HG03039 (cell line): ENCODE results near the gene PRKCE.

ENCODE experiments used
- ATAC-seq: cut with Tn5 transposase; IDR thresholded peaks from one replicate; pipeline ENCODE4 v1.9.1; 2021; ENCODE audit warnings: mild to moderate bottlenecking, moderate library complexity; ENCODE audit not compliant: unreplicated experiment

PRKCE gene

DNA sequence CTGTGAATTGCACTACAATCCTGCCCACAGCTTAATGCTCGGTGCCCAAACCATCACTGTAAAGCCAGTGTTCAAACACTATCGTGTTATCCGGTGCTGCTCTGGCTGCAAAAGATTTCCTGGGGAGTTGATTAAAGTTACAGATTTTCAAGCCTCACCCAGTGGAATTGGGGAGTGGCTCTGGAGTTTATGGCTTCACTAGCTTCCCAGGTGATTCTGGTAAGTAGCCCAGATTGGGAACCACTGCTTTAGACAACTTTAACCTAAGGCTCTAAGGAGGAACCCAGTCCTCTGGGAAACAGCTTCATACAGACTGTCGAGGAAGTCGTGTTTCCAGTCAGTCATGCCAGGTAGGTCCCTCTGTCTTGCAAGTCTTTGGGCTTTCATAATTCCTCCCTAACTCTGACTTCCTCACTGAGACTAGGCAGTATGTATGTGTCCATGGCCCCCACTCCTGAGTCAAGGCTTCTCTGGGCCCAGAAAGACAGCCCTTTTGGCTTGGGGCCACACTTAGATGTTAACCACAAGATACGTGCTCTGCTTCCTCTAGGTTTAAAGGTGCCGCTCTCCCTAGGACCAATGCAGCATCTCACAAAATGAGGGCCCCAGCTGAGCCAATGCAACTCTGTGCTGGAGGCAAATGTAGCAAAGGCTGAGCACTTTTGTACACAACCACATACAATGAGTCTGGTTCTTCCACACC, 299.7 kb downstream of the PRKCE start:
- ATAC-seq, result no peak

DNA sequence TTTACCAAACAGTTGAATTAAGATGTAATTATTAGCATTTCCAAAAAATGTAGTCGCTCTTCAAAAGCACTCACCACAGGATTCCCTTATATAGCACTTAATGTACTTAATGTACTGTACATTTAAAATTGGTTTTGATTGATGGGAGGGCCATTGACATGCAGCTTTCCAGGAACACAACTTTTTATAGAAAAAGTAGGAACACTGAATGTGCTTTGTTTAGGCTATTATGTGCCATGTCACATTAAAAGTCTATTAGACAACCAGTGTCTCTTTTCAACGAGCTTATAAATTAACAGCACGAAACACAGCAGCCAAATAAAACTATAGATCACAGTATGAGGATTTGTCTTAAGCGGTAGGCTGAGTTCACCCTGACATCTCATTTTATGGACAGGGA, 301.1 kb downstream of the PRKCE start:
- ATAC-seq, result no peak

DNA sequence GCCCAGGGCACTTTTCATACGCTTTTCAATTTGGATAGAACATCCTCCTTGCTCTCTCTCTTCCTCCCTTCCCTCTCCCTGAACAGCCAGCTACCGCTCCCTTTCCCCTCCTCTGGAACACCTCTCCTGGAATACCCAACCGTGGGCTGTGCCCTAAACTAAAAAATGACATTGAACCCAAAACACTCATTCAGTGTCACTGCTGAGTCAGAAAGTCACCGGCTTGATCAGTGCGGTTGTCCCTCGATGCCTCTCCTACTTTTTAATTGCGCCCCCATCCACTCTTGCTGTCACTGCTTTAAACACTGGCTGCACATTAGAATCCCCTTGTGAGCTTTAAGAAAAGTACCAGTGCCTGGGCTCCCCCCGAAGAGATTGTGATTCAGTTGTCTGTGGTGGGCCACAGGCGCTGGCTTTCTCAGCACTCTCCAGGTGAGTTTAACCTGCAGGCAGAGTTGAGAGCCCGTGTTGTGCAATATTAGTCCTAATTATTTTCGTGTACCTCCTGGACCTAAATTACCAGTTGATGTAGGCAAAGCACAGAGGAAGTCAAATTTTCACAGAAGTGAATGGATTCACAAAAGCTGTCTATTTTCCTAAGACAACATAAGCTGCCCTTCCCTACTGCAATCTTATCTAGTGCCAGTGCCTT, 302.0 kb downstream of the PRKCE start:
- no peak for ATAC-seq

DNA sequence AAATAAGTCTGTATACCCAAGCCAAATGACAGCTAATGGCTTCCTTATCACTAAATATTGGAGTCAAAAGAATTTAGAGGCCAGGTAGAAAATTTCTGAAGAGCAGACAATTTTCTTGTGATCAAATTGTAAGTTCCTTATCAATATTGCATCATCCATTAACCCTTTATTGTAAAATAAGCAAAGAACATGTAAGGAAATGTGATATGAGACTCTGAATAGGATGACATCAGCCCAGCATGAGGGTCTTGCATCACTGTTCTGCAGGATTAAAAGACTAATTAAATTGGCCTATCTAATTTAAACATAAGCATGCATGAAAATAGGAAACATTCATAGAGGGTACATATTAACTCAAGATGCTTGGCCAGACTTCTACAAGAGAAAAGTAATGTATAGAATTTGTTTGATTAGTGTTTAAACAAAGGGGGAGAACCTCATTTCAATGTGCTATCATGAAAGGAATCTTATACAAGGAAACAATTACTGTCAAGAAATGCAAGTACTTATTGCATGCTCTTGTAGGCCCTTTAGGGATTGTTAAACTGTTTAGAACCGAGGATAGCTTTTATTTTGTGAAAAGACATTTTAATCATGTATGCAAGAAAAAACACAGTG, 302.9 kb downstream of the PRKCE start:
- no peak for ATAC-seq

DNA sequence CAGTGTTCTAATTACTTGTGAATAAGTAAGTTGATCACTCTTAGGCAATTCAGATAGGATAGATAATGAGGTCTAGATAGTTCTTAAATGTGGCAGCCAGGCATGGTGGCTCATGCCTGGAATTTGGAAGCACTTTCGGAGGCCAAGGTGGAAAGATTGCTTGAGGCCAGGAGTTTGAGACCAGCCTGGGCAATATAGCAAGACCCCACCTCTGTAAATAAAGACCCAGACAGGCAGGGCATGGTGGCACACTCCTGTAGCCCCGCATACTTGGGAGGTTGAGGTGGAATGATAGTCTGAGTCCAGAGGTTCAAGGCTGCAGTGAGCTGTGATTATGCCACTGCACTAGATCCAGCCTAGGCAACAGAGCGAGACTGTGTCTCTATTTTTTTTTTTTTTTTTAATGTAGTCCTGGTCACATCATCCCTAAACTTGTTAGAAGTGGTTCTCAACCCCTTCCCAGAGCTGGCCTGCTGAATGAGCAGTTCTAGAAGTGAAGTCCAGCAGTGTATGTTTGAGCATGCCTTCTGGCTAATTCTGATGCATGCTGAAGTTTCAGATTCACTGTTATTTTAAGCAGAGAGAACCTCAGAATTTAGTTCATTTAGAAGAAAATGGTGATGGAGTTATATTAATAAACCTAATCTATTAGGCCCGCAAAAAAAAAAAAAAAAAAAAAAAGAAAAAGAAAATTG, 306.2 kb downstream of the PRKCE start:
- no peak for ATAC-seq

DNA sequence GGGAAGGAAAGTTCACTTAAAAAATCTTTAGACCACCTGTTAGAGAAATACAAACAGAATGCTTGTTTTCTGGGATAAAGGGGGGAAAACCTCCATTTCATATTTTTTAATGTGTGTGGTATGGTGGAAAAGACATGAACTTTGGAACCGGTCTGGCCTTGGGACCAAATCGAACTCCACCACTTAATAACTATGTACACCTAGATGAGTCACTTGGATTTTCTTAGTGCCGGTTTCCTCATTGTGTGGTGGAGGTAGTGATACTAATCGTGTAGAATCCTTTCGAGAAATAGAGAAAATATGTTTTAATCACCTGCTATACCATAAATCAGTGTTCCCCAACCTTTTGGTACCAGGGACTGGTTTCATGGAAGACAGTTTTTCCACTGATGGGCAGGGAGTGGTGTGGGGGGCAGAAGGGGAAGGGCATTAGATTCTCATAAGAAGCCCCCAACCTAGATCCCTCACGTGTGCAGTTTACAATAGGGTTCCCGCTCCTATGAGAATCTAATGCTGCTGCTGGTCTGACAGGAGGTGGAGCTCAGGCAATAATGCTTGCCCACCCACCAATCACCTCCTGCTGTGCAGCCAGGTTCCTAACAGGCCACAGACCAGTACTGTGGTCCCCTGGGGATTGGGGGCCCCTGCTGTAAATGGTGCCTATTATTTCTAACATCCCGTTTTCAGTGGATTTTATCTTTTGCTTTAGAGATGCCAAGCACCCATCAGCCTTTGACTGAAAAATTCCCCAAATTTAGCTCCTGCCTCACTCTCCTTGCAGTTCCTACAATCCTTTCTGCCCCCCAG, 308.8 kb downstream of the PRKCE start:
- no peak for ATAC-seq

DNA sequence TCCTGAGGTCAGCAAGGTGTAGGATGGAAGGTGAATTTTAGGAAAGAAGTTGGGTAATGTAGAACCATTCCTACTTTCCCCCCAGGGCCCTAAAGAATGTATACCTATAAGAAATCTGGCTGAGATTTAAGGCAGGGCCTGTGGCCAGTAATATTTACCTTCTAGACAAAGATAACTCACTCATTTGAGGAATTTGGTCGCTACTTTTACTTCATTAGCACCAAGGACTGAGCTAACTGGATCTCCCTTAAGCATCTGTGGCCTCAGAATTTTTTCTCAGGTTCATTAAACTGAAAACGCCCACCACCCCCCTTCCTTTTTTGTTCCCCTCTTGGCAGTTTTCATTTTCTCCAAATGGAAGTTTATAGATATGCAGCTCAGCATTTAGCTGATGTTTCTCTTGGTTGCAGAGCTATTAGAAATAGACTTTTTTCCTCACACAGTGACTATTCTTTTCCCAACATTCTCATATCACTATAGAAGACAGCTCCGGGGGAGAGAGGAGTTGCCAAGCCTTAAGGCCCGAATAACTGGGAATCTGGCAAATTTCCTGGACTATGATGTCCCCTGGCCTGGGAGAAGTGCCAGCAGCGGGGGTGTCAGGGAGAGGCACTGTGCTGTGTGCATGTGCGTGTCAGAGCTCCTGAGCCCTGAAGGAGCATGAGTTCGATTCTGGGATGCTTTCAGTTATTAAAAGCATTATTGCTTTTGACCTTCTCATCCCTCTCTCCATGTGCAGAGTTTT, 310.9 kb downstream of the PRKCE start:
- no peak for ATAC-seq

DNA sequence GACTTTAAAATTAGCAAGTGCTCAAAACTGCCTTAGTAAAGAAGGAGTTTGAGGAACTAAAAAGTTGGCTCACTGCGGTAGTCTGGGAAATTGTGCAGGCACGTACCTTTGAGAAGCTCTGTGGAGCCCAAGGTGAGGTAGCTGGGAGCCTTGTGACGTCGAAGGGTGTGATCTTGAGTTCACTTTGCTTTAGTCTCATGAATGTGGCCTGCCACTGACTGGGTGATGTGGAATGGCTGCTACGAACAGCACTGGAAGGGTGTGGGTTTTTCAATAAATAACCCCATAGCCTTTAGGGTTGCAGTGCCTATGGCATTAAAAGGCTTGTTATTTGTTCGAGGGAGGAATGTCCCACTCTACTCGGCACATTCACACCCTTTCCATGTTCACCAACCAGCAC, 312.3 kb downstream of the PRKCE start:
- ATAC-seq, result no peak

DNA sequence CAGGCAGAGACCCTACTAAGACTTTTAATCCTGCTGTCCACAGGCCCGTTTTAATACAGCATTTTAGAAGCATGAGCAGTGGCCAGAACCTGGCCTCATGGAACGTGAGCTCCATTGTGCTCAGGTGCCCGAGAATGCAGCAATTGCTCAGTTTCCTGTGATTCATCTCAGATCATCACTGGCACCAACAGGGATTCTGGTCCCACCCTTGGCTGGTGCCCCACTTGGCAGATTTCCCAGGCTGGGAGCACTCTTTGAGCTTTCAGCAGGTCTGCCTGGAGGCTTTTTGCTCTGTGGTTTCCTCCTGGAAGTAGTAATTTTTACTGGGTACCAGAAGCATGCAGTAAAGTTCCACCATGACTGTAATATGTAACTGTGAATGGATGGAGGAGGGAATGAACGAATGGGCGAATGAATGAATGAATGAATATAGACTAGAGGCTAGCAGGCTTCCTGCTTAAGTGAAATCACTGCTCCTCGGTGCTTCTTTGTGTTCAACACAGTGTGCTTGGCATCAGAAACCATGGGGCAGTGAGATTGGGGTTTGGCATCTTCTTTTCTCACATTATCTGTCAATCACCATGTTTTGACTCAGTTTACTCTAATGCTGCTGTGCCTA, 312.9 kb downstream of the PRKCE start:
- ATAC-seq, result no peak

DNA sequence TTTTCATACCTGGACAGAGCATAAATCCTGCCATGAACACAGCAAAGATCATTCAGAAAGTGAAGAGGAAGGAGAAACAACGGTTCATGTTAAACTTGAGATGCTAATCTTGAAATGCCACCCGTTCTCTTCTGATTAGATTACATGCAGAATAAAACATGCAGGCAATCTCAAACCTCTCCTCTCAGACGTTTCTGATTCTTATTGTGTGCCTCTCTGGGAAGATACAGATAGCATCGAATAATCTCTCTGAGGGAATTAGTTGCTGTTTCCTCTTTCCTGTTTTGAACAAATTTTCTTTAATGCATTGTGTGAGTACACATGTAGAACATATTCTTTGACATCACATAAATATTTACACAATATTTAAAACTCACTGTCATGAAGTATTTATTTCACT, 313.4 kb downstream of the PRKCE start:
- no peak for ATAC-seq

DNA sequence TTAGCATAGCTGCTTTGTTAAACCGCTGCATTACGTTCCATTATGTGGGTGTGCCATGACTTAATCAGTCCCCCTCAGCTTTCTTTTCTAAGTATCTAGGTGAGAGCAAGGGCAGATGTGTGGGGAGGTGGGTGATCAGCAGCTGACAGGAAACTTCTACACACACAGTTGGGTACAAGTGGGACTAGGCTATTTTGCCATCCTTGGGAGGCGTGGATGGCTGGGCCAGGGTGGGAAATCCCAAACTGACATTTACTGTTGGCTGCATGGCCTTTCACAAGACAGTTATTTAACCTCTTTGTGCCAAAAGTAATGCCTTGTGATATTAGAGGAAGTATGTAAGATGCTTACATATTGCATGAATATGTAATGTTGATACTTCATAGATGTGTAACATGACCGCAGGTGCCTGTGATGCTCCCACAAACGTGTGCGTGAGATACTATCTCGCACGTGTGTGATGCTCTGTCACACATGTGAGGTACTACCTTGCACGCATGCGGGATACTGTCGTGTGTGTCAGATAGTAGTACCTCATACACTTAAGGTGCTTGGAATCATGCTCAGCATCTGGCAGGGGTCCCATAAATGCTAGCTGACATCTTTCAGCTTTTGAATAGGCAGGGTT, 314.5 kb downstream of the PRKCE start:
- ATAC-seq, result no peak

DNA sequence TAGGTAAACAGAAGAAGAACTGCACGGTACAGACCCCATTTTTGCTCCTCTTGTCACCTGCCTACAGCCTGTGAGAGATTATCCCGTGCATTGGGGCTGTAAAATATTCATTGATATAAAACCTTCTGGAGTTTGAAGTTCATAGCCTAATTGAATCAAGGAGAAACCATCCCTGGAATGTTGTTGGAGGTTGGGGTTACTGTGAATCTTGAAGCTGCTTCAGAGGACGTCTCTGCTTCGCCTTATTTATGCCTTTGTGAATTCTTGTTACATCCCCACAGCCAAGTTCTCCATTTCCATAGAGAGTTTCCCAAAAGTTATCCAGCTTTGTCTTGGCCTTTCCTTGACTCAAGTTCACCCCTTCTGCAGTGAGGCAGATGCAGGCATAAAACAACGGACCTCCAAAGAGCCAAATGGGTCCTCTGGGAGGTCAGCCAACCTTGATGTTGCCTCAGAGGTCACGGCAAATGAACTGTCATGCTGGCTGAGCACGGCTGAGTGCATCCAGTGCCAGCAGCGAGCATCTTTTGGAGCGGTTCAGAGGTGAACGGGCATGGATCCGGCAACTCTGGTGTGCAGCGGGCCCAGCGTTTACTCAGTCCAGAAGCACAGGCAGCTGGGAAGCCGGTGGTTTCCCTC, 317.6 kb downstream of the PRKCE start:
- ATAC-seq, result no peak

DNA sequence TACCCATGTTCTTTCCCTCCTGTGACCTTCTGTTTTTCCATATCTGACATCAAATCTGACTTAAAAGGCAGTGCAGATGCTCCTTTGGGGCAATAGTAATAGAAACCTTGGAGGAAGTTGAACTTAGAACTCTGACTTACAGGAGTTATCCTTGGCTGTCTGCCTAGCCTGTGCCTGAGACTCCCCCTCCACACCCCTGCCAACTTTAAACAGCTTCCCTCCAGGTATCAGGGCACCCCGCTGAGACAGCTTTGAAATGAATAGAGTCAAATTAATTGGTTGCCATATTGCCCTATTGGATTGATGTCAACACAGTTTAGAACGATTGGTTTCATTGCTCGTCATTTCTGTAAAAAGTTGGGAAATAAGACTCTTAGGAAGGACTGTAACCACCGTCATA, 322.0 kb downstream of the PRKCE start:
- no peak for ATAC-seq

DNA sequence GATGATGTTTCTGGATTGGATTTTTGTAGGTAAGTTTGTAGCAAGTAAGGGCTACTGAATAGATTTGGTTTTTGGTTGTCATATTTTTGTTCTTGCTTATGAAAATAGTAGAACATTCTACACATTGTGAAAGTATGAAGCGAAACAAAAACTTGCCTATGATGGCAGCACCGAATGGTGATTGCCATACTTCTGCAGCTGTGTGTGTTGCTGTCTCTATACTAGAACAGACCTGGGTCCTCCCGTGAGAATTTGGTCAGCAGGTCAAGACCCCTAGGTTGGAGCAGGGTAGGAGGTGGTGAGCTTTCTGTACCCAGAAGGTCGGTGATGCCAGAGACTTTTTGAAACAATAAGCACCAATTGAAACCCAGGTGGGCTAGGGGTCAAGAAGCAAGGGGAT, 322.6 kb downstream of the PRKCE start:
- ATAC-seq, result peak; percentile 63

DNA sequence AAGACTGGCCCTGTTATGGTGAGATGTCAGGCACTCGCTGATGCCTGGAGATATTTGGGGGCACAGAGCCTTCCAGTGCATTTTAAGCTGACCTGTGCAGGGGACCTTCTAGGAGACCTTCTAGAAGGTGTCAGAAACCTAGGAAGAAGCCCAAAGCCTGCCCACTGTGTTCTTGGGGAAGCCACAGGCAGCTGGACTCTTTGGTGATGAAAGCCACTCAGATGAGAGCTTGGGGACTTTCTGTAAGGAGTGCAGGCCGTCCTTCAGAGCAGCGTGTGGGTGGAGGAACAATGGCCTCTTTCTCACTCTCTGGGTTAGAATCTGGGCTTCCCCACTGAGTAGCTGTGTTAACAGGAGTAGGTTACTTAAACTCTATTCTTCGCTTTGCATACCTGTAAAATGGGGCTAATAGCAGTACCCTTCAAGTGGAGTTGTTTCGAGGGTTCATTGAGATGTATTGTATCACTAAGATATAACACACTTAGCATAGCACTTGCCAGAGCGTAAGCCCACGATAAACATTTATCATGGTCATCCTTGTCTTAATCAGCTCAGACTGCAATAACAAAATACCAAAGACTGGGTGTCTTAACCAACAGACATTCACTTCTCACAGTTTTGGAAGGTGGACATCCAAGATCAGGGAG, 323.4 kb downstream of the PRKCE start:
- no peak for ATAC-seq

DNA sequence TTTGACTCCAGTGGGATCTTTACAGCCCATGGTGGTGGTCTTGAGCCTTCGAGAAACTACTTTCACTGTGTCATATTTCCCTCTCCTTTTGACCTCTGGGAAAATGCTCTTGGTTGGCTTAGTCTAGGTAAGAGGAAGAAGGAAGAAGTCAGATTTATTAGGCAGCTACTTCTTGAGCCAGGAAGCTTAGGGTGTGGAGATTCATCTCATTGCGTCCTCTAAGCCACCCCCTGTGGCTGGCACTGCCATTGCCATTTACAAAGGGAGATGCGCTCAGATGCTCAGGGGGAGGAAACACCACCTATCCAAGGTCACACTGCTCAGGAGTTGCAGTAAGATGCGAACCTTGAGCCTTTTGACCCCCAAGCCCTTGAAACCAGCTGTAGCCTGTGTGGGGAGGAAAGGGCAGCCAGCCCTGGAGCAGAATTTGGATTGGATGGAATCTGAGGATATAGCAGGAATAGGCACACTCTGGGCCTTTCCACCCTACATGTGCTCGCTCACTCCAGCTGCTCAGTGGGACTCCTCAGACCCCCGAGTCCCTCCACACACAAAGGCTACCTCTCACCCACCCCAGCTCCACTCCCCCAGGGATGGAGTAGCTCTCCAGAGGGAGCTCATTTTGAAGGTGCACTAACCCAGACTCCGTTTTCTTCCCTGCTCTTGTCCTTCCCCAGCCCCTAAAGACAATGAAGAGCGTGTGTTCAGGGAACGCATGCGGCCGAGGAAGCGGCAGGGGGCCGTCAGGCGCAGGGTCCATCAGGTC, 324.5 kb downstream of the PRKCE start:
- no peak for ATAC-seq

DNA sequence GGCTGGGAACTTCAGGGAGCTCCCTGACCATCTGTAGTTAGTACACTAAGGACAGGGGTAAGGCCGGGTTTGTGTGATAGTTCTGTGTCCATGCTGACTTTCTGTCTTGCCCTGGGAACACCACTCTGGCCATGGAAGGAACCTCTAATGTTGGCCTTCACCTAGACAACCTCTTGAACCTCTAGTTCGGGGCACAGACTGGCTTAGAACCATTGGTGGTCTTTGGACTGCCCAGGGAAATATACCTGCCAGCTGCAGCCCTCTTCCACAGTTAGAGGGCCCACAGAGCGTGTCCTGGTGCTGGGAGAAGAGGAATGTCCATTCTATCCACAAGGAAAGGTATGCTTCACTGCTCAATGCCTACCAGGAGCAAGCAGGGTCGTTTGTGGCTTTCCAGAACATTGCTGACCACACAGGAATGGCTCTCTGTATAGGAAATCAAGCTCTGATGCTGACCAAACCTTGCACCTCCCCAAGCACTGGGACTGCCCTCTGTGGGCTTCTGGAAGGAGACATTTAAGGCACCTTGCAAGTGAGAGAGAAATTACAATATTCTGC, 326.9 kb downstream of the PRKCE start:
- ATAC-seq, result no peak
